ENCODE results near the gene SMS.

DNA sequence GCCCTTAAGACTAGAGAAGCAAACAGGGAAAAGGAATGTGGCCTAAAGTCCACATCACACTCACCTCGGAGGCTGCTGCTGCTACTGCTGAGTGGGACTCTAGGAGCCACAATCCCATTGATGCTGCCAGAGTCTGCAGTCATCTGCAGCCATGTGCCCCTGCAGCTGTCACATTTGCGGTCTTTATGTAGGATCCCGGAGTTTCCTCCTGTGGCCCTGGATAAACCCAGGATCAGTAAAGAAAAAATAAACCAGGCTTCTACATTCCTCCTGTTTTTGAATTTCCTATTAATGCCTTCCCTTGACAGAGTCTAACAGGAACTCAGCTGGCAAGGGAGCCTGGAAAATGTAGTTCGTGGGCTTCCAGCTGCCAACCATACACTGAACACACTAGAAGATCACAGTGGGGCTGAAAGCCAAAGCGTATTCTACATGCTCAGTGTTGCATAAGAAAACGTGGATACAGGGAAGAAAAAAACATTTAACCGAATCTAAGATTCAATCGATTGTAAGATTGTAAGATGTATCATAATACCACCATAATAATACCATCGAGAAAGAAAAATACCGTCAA is 81.3 kb downstream of the SMS start:
- TF ChIP-seq, protein P1, sequence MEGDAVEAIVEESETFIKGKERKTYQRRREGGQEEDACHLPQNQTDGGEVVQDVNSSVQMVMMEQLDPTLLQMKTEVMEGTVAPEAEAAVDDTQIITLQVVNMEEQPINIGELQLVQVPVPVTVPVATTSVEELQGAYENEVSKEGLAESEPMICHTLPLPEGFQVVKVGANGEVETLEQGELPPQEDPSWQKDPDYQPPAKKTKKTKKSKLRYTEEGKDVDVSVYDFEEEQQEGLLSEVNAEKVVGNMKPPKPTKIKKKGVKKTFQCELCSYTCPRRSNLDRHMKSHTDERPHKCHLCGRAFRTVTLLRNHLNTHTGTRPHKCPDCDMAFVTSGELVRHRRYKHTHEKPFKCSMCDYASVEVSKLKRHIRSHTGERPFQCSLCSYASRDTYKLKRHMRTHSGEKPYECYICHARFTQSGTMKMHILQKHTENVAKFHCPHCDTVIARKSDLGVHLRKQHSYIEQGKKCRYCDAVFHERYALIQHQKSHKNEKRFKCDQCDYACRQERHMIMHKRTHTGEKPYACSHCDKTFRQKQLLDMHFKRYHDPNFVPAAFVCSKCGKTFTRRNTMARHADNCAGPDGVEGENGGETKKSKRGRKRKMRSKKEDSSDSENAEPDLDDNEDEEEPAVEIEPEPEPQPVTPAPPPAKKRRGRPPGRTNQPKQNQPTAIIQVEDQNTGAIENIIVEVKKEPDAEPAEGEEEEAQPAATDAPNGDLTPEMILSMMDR (IDR thresholded peaks at IDR 0.05), result no peak
- no peak for TF ChIP-seq POLR2A (IDR thresholded peaks at IDR 0.05)
- no peak for TF ChIP-seq POLR2AphosphoS5 (IDR thresholded peaks at IDR 0.05)

Measured in stomach (tissue), 4 donors.